Measurements from ENCODE around the gene PTCHD1.

GRCh38 chrX:23286731-23287130 lies 47.9 kb upstream of the PTCHD1 start:
- no peak for TF ChIP-seq CTCF (conservative IDR thresholded peaks at IDR 0.05 in 1 of 2, IDR thresholded peaks at IDR 0.05 in 1 of 2; ENCODE audit: low read depth in 1 of 2, low read length in 2 of 2)
- no peak for TF ChIP-seq EZH2 (IDR thresholded peaks at IDR 0.05; ENCODE audit: low read length, missing control alignments)
